Suprapubic skin (tissue), 3 donors: ENCODE data around the gene SLC17A5.

Experiments
- EP300 ChIP-seq: sonication (generic); formaldehyde crosslinking; IDR thresholded peaks from one replicate; pipeline ENCODE4 v1.6.1; 2017; ENCODE audit warnings: antibody characterized with exemption
- POLR2A ChIP-seq, 2 donors: fragments of 450-650 bp; IDR thresholded peaks; one replicate each; pipeline ENCODE4 v1.6.1; 2017; ENCODE audit warnings: antibody characterized with exemption in 2 of 2, mild to moderate bottlenecking in 2 of 2, moderate library complexity in 2 of 2
- TF ChIP-seq, protein P1 (sequence below), 2 donors: fragments of 200-600 bp in 1 of 2; fragments of 450-650 bp in 1 of 2; sonication (generic) in 1 of 2; IDR thresholded peaks; one replicate each; pipeline ENCODE4 v1.5.1; 2016 to 2019; ENCODE audit warnings: antibody characterized with exemption in 2 of 2, mild to moderate bottlenecking in 1 of 2, moderate library complexity in 1 of 2

DNA sequence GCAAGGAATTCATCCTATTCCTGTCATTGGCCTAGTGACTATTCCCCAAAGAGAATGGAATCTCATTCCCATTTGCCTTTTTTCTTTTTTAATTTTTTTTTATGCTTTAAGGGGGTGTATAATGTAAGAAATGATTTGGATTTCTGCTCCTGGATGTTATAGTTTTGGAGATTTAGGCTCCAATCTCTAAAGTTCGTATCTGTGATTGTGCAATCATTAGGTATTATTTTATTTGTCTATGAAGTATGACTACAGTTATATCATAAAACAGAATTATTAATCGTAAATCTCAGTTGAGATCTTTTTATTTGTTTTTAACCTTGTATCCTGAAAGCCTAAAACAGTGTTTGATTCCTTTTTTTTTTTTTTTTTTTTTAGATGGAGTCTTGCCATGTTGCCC lies 91.2 kb downstream of the SLC17A5 start:
- TF ChIP-seq POLR2A (IDR thresholded peaks at IDR 0.05) (no peak), EP300 (no peak)
- TF ChIP-seq, protein P1, sequence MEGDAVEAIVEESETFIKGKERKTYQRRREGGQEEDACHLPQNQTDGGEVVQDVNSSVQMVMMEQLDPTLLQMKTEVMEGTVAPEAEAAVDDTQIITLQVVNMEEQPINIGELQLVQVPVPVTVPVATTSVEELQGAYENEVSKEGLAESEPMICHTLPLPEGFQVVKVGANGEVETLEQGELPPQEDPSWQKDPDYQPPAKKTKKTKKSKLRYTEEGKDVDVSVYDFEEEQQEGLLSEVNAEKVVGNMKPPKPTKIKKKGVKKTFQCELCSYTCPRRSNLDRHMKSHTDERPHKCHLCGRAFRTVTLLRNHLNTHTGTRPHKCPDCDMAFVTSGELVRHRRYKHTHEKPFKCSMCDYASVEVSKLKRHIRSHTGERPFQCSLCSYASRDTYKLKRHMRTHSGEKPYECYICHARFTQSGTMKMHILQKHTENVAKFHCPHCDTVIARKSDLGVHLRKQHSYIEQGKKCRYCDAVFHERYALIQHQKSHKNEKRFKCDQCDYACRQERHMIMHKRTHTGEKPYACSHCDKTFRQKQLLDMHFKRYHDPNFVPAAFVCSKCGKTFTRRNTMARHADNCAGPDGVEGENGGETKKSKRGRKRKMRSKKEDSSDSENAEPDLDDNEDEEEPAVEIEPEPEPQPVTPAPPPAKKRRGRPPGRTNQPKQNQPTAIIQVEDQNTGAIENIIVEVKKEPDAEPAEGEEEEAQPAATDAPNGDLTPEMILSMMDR (IDR thresholded peaks at IDR 0.05) = no peak
